HepG2 (cell line): Measurements from ENCODE around the gene PFN4. TPM values are rescaled to one million over a fixed set of nuclear protein-coding genes. Genes with fewer than 3 reads are reported as not detected.

Experiments used
- BRD4 ChIP-seq: sonication (generic); formaldehyde crosslinking; IDR thresholded peaks from 2 replicates; pipeline ENCODE4 v1.4.0; 2020; ENCODE audit warnings: missing genetic modification reagents
- CCAR2 ChIP-seq: fragments of 200-400 bp; formaldehyde crosslinking; optimal IDR thresholded peaks from 2 replicates; pipeline ENCODE3; 2018; ENCODE audit warnings: low read depth, mild to moderate bottlenecking, low read length, moderate library complexity
- ETS1 ChIP-seq: sonication (generic); formaldehyde crosslinking; IDR thresholded peaks from 2 replicates; pipeline ENCODE4 v1.4.0; 2020; ENCODE audit warnings: missing genetic modification reagents
- HNF4A ChIP-seq: sonication (generic); formaldehyde crosslinking; IDR thresholded peaks from 2 replicates; pipeline ENCODE4 v1.4.0; 2020; ENCODE audit warnings: missing genetic modification reagents
- KMT2A ChIP-seq: sonication (generic); formaldehyde crosslinking; IDR thresholded peaks from 2 replicates; pipeline ENCODE4 v1.4.0; 2020; ENCODE audit warnings: missing genetic modification reagents
- MATR3 ChIP-seq: sonication (generic); formaldehyde crosslinking; IDR thresholded peaks from 2 replicates; pipeline ENCODE4 v1.4.0; 2020; ENCODE audit warnings: missing genetic modification reagents
- MAZ ChIP-seq, 2 experiments: sonication (generic) in 1 of 2; formaldehyde crosslinking in 1 of 2; IDR thresholded peaks; 2 replicates each; pipeline versions ENCODE4 v1.5.0 to v1.6.1; 2012 to 2020; ENCODE audit warnings: low read depth in 2 of 2, mild to moderate bottlenecking in 2 of 2, borderline replicate concordance in 1 of 2, improper control_type of control experiment in 1 of 2, low read length in 1 of 2, missing genetic modification reagents in 1 of 2, moderate library complexity in 1 of 2
- PHB2 ChIP-seq: fragments of 450-650 bp; IDR thresholded peaks from 2 replicates; pipeline ENCODE4 v1.6.1; 2018; ENCODE audit not compliant: partially characterized antibody
- RAD21 ChIP-seq: fragments of 450-650 bp; formaldehyde crosslinking; IDR thresholded peaks from 2 replicates; pipeline ENCODE4 v1.5.0; 2020; ENCODE audit warnings: mild to moderate bottlenecking
- SNAPC4 ChIP-seq: sonication (generic); formaldehyde crosslinking; IDR thresholded peaks from 2 replicates; pipeline ENCODE4 v1.4.0; 2020; ENCODE audit warnings: mild to moderate bottlenecking, missing genetic modification reagents
- TAF15 ChIP-seq: fragments of 200-400 bp; formaldehyde crosslinking; IDR thresholded peaks from one replicate; pipeline ENCODE4 v1.6.1; 2018; ENCODE audit warnings: mild to moderate bottlenecking, low read depth, low read length; ENCODE audit not compliant: poor library complexity, severe bottlenecking
- ZNF230 ChIP-seq: sonication (generic); formaldehyde crosslinking; IDR thresholded peaks from 2 replicates; pipeline ENCODE4 v1.4.0; 2020; ENCODE audit warnings: mild to moderate bottlenecking, missing genetic modification reagents
- ZNF547 ChIP-seq: sonication (generic); formaldehyde crosslinking; IDR thresholded peaks from 2 replicates; pipeline ENCODE4 v1.5.1; 2020; ENCODE audit warnings: mild to moderate bottlenecking, missing genetic modification reagents
- ZNF782 ChIP-seq: sonication (generic); formaldehyde crosslinking; IDR thresholded peaks from 2 replicates; pipeline ENCODE4 v1.4.0; 2020; ENCODE audit warnings: missing genetic modification reagents, mild to moderate bottlenecking, borderline replicate concordance
- polyA plus RNA-seq, 8 experiments: library from polyadenylated mRNA; depleted of rRNA in 3 of 8; stranded (reverse) in 7 of 8; unstranded in 1 of 8; fragments of >200 nt; fragmentation: Illumina TruSeq in 4 of 8; extraction: Trizol in 4 of 8; gene quantifications; 2 replicates each; pipeline versions ENCODE4 v1.2.1 to v1.2.3, GENCODE V29; 2011 to 2016; ENCODE audit warnings: low read depth in 4 of 8, missing spikeins in 1 of 8, mixed read lengths in 1 of 8; ENCODE audit not compliant: insufficient read depth in 1 of 8
- total RNA-seq, 5 experiments: library from RNA; depleted of rRNA; stranded (reverse); fragments of >200 nt; fragmentation: Illumina TruSeq; extraction: Trizol; gene quantifications; 2 replicates each; pipeline ENCODE4 v1.2.3, GENCODE V29; 2016; ENCODE audit warnings: low read depth in 1 of 5
- TF ChIP-seq, protein P1 (sequence below): sonication (generic); formaldehyde crosslinking; conservative IDR thresholded peaks from 2 replicates; pipeline ENCODE4 v1.8.1; 2023; ENCODE audit warnings: missing genetic modification reagents
- TF ChIP-seq, protein P2 (sequence below): sonication (generic); formaldehyde crosslinking; IDR thresholded peaks from 2 replicates; pipeline ENCODE4 v1.4.0; 2020; ENCODE audit warnings: missing genetic modification reagents, borderline replicate concordance

PFN4 gene
- total and polyA plus RNA-seq, 2 of the 13 experiments (the other 11 are each of a cell fraction or from before 2014, with no cell fraction given), result 0.12 to 0.20 TPM

DNA sequence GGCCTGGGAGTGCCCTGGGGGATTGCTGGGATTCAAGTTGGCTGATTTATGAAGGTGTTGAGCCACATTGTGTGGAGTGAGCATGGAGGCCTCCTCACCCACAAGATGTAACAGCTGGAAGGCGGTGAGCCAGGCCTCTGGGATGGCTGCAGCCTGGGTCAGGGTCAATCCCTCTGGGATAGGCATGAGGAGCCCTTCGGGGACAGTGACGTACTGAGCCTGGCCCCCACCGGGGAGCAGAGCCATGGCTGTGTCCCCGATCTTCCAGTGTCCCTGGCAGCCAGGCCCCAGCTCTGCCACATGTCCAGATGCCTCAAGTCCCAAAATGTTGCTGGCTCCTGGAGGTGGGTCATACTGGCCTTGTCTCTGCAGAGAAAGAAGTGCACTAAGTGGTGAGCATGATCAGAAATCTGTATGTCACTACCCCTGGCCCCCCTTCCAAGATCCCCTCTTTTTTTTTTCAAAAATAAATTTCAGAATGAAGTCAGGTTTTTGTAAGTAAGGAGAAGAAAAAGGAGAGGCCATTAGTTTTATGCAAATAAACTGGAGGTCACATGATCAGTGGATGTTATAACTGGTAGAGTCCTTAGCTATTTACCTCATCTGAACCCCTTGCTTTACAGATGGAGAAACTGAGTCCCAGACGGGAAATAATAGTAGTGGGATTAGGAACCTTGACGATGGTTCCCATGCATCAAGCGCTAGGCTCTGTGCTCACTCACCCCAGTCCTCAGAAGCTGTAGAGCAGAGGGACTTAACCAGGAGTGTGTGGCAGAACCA lies 40.2 kb downstream of the PFN4 start (continued):
- TF ChIP-seq TAF15 (no peak), ZNF230 (CRISPR knock-in tag) (no peak), BRD4 (CRISPR knock-in tag) (no peak), ZNF547 (CRISPR knock-in tag) (peak; percentile 31; the same call in 1 of the 2 replicates), PHB2 (no peak), KMT2A (CRISPR knock-in tag) (no peak), ZNF782 (CRISPR knock-in tag) (no peak), HNF4A (CRISPR knock-in tag) (no peak), MAZ (IDR thresholded peaks at IDR 0.05; ENCODE audit: borderline replicate concordance, low read depth, low read length) (no peak), MAZ (CRISPR knock-in tag; IDR thresholded peaks at IDR 0.05; ENCODE audit: low read depth) (no peak), RAD21 (CRISPR knock-in tag) (no peak), SNAPC4 (no peak), CCAR2 (no peak), MATR3 (CRISPR knock-in tag) (no peak), ETS1 (CRISPR knock-in tag) (no peak)
- TF ChIP-seq, protein P1, sequence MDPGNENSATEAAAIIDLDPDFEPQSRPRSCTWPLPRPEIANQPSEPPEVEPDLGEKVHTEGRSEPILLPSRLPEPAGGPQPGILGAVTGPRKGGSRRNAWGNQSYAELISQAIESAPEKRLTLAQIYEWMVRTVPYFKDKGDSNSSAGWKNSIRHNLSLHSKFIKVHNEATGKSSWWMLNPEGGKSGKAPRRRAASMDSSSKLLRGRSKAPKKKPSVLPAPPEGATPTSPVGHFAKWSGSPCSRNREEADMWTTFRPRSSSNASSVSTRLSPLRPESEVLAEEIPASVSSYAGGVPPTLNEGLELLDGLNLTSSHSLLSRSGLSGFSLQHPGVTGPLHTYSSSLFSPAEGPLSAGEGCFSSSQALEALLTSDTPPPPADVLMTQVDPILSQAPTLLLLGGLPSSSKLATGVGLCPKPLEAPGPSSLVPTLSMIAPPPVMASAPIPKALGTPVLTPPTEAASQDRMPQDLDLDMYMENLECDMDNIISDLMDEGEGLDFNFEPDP (CRISPR knock-in tag), result peak; percentile 66; the same call in 1 of the 2 replicates
- TF ChIP-seq, protein P2, sequence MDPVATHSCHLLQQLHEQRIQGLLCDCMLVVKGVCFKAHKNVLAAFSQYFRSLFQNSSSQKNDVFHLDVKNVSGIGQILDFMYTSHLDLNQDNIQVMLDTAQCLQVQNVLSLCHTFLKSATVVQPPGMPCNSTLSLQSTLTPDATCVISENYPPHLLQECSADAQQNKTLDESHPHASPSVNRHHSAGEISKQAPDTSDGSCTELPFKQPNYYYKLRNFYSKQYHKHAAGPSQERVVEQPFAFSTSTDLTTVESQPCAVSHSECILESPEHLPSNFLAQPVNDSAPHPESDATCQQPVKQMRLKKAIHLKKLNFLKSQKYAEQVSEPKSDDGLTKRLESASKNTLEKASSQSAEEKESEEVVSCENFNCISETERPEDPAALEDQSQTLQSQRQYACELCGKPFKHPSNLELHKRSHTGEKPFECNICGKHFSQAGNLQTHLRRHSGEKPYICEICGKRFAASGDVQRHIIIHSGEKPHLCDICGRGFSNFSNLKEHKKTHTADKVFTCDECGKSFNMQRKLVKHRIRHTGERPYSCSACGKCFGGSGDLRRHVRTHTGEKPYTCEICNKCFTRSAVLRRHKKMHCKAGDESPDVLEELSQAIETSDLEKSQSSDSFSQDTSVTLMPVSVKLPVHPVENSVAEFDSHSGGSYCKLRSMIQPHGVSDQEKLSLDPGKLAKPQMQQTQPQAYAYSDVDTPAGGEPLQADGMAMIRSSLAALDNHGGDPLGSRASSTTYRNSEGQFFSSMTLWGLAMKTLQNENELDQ (CRISPR knock-in tag), result no peak
